RPMI8226 (cell line): ENCODE results near the gene FAF1.
A peak's percentile ranks its signal among the peaks of the same experiment; 100 is the strongest.
"Not testable (repeated sequence)": the region's sequence is repeated elsewhere in the genome, so short reads cannot be mapped to it uniquely, and the experiment has no call there.

Experiments
- DNase-seq: peaks from one replicate; pipeline ENCODE4 v3.0.0-alpha.2; 2015

Gene FAF1

DNA sequence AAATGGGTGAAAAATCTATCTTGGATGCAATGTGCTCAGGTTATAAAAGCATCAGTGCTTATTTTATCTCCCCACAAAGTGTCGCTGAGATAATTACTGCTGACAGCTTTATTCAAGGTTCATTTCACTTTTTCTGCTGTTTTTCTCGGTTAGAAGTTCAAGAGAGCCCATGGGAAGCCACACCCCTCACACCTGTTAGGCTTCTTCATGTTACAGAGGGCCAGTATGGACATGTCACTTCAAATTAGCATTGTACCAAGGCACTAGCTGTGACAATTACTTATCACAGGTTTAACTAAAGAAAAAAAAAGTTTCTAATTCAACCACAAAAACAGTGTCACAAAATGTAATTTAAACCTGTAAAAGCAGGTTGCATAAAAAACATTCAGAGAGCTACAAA lies 349.5 kb downstream of the FAF1 start:
- DNase-seq, result peak; percentile 48

GRCh38 chr1:50609508-50609907 lies 350.6 kb downstream of the FAF1 start:
- DNase-seq, result no peak

DNA sequence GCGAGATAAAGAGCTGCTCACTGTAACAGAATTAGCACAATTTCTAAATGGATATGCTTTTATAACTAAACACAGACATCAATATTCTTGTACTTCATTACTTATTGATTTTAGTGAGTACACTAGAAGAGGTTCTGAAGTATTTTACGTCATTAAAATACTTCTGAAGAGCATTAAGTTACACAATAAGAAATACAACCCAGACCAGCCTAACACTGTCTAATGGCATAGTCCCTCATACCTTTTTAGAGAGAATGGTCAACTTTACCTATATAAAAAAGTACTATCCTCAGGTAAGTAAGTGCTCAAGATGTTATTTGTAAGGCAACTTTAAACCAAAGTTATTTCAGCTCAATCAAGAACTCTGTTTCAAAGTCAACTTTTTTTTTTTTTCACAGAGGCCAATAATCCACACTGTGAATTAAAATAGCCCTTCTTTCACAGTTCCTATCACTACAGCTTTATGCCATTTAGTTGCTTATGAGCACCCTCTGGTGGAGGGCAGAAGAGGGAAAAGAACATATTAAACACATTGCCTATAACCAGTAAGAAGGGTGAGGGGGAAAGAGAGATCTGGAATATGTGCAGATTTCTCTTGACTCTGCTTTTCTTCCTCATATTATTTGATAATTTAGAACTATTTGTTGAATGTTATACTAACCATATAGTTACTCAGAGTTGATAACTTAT lies 354.7 kb downstream of the FAF1 start:
- DNase-seq, result peak; percentile 58

GRCh38 chr1:50604580-50604979 lies 355.5 kb downstream of the FAF1 start:
- DNase-seq, result no peak

- no peak for DNase-seq
Measured at GRCh38 chr1:50603274-50604271, 356.5 kb downstream of the FAF1 start.

GRCh38 chr1:50599546-50599945 lies 360.5 kb downstream of the FAF1 start:
- DNase-seq, result no peak

DNA sequence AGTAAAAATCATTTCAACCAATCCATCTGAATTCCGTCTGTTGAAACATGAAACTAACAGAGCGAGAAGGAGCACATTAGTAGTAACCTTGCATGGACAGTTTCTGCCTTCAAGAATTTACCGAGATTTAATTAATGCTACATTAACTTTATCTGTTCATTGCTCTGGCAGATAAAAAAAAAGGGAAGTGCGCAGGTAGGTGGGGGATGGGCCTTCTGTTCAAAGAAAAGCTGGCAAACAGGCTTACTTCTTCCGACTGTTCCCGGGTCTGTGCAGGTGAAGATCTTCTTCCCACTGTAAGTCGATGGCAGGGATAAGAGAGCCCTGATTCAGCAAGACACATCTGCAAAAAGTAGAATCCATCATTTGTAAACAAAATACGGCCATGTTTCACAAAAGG lies 364.2 kb downstream of the FAF1 start:
- DNase-seq, result no peak

GRCh38 chr1:50593515-50593914 lies 366.6 kb downstream of the FAF1 start:
- no peak for DNase-seq

DNA sequence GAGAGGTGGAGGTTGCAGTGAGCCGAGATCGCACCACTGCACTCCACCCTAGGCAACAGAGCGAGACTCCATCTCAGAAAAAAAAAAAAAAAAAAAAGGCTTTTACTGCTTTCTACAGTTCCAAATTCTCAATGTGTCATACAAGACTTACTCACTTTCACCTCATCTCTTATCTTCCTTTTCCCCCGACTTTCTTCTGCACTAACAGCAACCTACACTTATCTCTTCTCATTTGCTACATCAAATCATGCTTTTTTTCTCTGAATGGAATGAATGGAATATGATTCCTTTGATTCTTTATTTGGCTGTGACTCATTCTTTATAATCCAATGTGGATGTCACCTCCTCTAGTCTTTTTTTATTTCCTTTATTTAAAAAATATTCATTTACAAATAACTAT lies 368.5 kb downstream of the FAF1 start:
- no peak for DNase-seq

DNA sequence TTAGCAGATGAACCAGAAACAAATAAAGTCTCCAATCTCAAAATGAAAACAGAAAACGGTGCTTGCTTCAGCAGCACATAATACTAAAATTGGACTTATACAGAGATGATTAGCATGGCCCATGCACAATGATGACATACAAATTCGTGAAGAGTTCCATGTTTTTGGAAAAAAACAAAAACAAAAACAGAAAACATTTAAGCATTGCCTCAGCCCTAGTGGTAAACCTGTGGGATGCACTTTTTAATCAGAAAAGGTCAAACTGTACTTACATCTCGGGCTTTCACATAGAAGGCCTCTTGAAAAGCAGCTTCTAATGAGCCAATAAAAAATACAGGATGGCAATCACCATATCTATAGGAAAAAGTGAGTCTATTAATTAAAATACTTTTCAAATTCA lies 377.7 kb downstream of the FAF1 start:
- no peak for DNase-seq

DNA sequence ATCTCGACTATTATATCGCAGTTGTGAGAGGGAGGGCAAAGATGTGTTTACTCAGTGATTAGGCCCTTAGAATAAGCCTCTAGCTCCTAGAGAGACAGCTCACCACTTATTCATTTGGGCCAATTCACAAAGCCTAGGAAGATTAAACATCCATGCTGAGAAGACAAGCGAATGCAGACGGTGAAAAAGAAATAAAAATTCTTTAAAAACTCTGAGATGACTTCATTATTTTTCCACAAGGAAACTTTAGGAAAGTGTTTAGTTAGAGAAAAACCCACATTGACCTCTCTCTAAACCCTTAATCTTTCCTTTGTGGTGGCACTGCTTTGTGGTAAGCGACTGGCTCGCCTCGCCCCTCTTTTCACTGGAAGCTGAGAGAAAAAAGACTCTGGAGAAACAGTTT lies 390.0 kb downstream of the FAF1 start:
- no peak for DNase-seq

DNA sequence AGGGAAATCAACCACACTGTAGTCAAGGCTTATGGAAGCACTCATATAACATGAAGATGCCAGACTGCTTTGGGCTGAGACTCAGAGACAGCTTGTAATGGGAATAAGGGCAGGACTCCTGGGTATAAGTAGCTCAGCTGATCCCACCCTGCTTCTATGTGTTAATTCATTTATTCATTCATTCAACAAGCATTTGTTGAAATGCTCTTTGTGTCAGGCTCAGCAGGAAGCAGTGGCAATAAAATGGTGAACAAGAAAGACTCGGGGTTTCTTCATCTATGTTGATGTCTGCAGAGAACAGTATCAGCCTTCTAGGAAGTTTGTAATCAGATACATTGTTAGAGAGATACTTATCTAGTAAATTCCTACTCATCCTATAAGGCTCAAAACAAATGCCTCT lies 391.3 kb downstream of the FAF1 start:
- DNase-seq, result no peak

DNA sequence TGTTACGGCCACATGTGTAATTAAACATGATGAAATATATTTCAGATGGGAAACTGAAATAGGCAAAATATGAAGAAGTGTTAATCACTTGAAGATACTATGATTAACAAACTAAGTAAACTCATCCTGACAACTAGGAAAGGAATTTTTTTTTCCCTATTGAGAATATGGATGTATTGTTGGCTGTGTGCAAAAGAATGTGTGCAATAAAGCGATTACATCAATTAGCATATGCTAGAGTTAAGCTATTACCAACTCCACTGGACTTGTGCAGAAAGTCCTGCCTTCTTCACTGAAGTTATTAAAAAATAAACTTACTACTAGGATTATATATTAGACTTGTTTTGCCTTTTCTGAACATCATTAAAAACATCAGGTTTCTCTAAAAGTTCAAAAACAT lies 393.7 kb downstream of the FAF1 start:
- no peak for DNase-seq

DNA sequence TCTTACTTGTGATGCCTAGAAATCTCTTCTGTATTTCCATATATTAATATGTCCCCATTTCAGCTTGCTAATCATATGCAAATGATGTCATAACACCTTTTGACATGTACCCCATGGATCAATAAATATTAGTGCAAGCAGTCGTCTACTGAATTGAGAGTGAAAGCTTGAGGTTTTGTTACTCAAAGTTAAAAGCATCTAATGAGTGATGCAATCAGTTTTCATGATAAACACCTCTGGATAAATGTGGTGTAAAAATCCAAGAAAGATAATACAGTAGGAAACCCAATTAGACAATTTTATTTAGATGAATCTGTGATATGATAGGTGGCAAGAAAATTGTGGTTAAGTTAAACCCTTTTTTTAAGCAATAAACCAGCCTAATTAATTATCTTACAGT lies 395.6 kb downstream of the FAF1 start:
- no peak for DNase-seq

DNA sequence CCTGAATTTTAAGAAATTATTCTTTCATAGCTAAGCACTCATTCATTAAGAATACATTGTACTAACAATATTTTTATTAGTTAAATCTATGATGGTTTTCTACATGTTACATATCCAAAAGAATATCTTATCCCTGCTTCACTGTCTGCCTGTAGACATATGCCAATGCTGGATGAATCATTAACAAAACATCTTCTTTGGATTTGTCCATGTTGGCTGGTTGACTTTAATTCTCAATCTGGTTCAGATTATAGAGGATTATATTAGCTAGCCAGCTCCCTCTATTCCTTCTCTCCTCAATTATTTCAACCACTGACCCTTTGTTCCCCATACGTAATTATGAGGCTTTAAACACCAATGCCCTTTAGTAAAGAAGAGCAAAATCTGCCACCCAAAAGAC lies 398.0 kb downstream of the FAF1 start:
- DNase-seq, result no peak

DNA sequence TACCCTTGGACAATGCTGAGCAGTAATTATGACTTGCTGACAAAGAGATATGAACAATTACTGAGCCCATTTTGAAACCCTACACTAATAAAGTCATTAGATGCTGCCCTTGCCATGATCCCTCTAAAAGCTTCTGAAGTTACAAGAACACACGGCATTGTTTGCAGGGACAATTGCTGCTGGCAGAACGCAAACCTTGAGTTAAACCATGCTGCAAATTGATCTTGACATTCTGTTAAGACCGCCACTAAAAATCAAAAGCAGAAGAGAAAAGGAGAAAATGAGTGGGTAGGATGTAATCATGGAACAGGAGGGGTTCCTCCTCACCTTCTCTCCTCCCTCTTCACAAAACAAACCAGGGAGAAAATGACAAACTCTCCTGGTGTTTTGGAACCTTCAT lies 400.6 kb downstream of the FAF1 start:
- no peak for DNase-seq

DNA sequence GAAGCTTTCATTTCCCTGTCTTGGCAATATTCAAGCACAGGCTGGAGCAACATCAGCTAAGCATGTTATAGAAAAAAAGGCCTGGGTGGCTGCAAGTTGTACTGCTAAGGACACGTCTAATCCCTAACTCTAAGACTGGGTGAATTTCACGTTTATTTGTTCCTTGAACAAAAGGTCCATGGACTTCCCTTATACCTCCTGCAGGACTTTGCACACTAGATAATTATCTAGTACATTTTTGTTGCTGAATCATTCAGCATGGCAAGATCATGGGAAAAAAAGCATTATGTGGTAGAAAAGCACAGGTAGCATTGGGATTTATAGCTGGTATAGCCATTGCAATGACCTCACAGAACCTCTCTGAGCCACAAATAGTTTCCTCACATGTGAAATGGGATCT lies 406.1 kb downstream of the FAF1 start:
- no peak for DNase-seq

GRCh38 chr1:50548243-50548642 lies 411.8 kb downstream of the FAF1 start:
- no peak for DNase-seq

GRCh38 chr1:50542362-50542761 lies 417.7 kb downstream of the FAF1 start:
- no peak for DNase-seq

DNA sequence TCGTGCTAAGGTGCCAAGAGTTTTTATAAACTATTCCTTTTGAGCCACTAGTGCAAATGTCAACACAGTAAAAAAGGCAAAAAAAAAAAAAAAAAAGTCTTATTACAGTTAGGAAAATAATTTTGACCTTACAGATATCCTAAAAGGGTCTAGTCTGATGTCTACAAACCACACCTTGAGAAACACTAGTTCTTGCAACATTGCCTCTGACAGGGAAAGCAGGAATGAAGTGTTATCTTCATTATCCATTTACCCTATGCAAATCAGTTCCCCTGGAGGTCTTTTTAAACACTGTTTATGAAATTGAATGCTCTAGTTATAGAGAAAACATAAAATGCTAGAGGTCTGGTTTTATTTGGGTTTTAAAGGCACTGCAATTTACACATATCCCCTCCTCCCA lies 421.6 kb downstream of the FAF1 start:
- no peak for DNase-seq

GRCh38 chr1:50531601-50532000 lies 428.5 kb downstream of the FAF1 start:
- no peak for DNase-seq

GRCh38 chr1:50531027-50531426 lies 429.0 kb downstream of the FAF1 start:
- DNase-seq, result no peak

DNA sequence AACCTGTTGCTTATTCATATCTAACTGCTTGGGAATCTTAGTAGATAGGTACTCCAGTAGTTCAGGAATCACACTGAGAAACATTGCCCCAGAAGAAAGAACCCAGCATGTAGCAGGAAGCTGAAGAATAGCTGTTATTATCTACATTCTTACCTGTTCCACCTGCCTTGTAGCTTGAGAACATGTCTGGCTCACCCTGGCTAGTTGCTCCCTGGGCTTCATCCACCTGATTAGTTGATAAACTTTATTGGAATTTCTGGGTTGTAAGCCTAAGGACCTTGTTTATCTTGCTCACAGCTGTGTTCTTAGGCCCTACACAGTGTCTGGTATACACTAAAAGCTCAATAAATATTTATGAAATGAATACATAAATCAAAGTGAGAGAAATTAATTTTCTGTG lies 430.6 kb downstream of the FAF1 start:
- DNase-seq, result no peak

DNA sequence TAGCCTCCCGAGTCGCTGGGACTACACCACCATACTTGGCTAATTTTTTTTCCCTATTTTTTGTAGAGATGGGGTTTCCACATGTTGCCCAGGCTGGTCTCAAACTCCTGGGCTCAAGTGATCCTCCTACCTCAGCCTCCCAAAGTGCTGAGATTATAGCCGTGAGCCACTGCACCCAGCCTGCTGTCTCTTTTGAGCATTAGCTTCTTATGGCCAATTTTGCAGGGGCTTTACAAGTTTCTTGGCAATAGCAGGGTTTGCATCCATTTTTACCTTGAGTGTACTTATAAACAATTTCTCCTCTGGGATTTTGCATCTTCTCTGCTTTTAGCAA lies 432.1 kb downstream of the FAF1 start:
- DNase-seq, result not testable (repeated sequence)
